ENCODE results near the gene IRS2.

Gene IRS2

GRCh38 chr13:109795011-109795410 lies 8.6 kb upstream of the IRS2 start:
- peak; percentile 61 for DNase-seq

- no peak for DNase-seq
Observed at GRCh38 chr13:109794095-109794494, 7.7 kb upstream of the IRS2 start.

- peak; percentile 55 for DNase-seq
Observed at GRCh38 chr13:109792416-109793059, 6.2 kb upstream of the IRS2 start.

GRCh38 chr13:109790942-109791605 lies 4.7 kb upstream of the IRS2 start:
- peak; percentile 93 for DNase-seq

- DNase-seq, result peak; percentile 54
Observed at GRCh38 chr13:109790086-109790485, 3.7 kb upstream of the IRS2 start.

- no peak for DNase-seq
Observed at GRCh38 chr13:109789262-109789661, 2.9 kb upstream of the IRS2 start.

- DNase-seq, result no peak
Observed at GRCh38 chr13:109788372-109789111, 2.2 kb upstream of the IRS2 start.

- peak; percentile 77 for DNase-seq
Observed at GRCh38 chr13:109787135-109787954, 962 bp upstream of the IRS2 start.

- peak; percentile 39 for DNase-seq
Observed at GRCh38 chr13:109785892-109786450, 412 bp downstream of the IRS2 start.

- peak; percentile 78 for DNase-seq
Observed at GRCh38 chr13:109785141-109785891, 1.1 kb downstream of the IRS2 start.

- peak; percentile 85 for DNase-seq
Observed at GRCh38 chr13:109784590-109785140, 1.7 kb downstream of the IRS2 start.

- DNase-seq, result no peak
Observed at GRCh38 chr13:109783815-109784589, 2.4 kb downstream of the IRS2 start.

- DNase-seq, result no peak
Observed at GRCh38 chr13:109783447-109783814, 3.0 kb downstream of the IRS2 start.

- DNase-seq, result no peak
Observed at GRCh38 chr13:109782823-109783431, 3.5 kb downstream of the IRS2 start.

- DNase-seq, result no peak
Observed at GRCh38 chr13:109782066-109782822, 4.1 kb downstream of the IRS2 start.

GRCh38 chr13:109781384-109782065 lies 4.9 kb downstream of the IRS2 start:
- DNase-seq, result no peak

- no peak for DNase-seq
Observed at GRCh38 chr13:109780845-109781383, 5.5 kb downstream of the IRS2 start.

GRCh38 chr13:109779876-109780510 lies 6.4 kb downstream of the IRS2 start:
- DNase-seq, result no peak

All from hematopoietic multipotent progenitor cell treated with erythropoietin and hydrocortisone succinate and interleukin-3 and kit ligand, for 4 days (in vitro differentiated cells).